Osteoblast (primary cell): Measurements from ENCODE around the gene EYS. TPM values are rescaled to one million over a fixed set of nuclear protein-coding genes. Genes with fewer than 3 reads are reported as not detected.

ENCODE experiments used
- DNase-seq: peaks from one replicate; pipeline ENCODE4 v3.0.0; 2011; ENCODE audit warnings: low spot score, mixed read lengths; ENCODE audit not compliant: insufficient read length; ENCODE audit errors: missing footprints
- H2AFZ ChIP-seq: 2 replicates; pipeline ENCODE4 v1.6.0; 2011; ENCODE audit warnings: mild to moderate bottlenecking, low read length
- H3K27ac ChIP-seq: 2 replicates; pipeline ENCODE4 v1.5.1; 2011; ENCODE audit warnings: mild to moderate bottlenecking, low read depth, low read length, moderate library complexity
- H3K27me3 ChIP-seq: 2 replicates; pipeline ENCODE4 v1.6.0; 2012; ENCODE audit warnings: mild to moderate bottlenecking, control low read depth, inconsistent platforms, low read length, moderate library complexity; ENCODE audit not compliant: insufficient read depth
- H3K36me3 ChIP-seq: 2 replicates; pipeline ENCODE4 v1.5.1; 2011; ENCODE audit warnings: mild to moderate bottlenecking, low read length, control low read depth, moderate library complexity; ENCODE audit not compliant: insufficient read depth
- H3K4me1 ChIP-seq: 2 replicates; pipeline ENCODE4 v1.5.1; 2011; ENCODE audit warnings: mild to moderate bottlenecking, low read length, control low read depth, moderate library complexity; ENCODE audit not compliant: insufficient read depth
- H3K4me2 ChIP-seq: 2 replicates; pipeline ENCODE4 v1.6.0; 2011; ENCODE audit warnings: mild to moderate bottlenecking, low read length; ENCODE audit not compliant: insufficient read depth
- H3K4me3 ChIP-seq: fragments of 200-600 bp; sonication (generic); 3 replicates; pipeline ENCODE4 v1.5.1; 2012; ENCODE audit warnings: mild to moderate bottlenecking, low read length, inconsistent platforms; ENCODE audit not compliant: insufficient read depth
- H3K79me2 ChIP-seq: 2 replicates; pipeline ENCODE4 v1.6.0; 2012; ENCODE audit warnings: mild to moderate bottlenecking, low read length, control low read depth, inconsistent platforms; ENCODE audit not compliant: insufficient read depth
- H3K9me3 ChIP-seq: 2 replicates; pipeline ENCODE4 v1.5.1; 2011; ENCODE audit warnings: low read depth, low read length, control low read depth
- H4K20me1 ChIP-seq: 2 replicates; pipeline ENCODE4 v1.6.0; 2012; ENCODE audit warnings: mild to moderate bottlenecking, low read length, control low read depth; ENCODE audit not compliant: insufficient read depth
- total RNA-seq: library from RNA; depleted of rRNA; stranded (reverse); fragments of >200 nt; gene quantifications from 2 replicates; pipeline ENCODE4 v1.2.3, GENCODE V29; 2012
- TF ChIP-seq, protein P1 (sequence below): IDR thresholded peaks from 2 replicates; pipeline ENCODE4 v1.5.1; 2011; ENCODE audit warnings: mild to moderate bottlenecking, low read depth, low read length, moderate library complexity; ENCODE audit errors: extremely low read depth

The EYS gene
- total RNA-seq, 1 donor: under 0.01 TPM

DNA sequence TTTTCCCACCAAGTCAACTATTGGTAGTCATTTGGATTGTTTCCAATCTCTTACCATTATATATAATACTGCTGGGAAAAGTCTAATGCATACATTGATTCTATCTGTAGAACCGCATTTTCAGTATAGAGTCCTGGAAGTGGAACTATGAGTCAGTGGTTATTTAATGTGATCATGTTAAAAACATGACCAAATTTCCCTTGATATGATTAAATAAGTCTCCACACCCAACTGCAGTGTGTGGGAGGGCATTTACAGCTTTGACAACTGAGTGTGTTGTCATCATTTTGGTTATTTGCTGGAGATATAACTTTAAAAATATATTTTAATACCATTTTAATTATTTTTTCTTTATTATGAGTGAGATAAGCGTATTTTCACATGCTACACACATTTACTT, 1027.6 kb downstream of the EYS start:
- no peaks in the 10 kb centered on the region for H3K9me3 ChIP-seq
- no peak overlapping the region for H3K27ac ChIP-seq
- H3K4me1 ChIP-seq: no peaks in the 10 kb centered on the region
- no peak overlapping the region for H3K4me3 ChIP-seq
- no peaks in the 10 kb centered on the region for H3K79me2 ChIP-seq
- H4K20me1 ChIP-seq: no peaks in the 10 kb centered on the region
- no peak overlapping the region for H3K4me2 ChIP-seq
- DNase-seq: no peak
- TF ChIP-seq, protein P1, sequence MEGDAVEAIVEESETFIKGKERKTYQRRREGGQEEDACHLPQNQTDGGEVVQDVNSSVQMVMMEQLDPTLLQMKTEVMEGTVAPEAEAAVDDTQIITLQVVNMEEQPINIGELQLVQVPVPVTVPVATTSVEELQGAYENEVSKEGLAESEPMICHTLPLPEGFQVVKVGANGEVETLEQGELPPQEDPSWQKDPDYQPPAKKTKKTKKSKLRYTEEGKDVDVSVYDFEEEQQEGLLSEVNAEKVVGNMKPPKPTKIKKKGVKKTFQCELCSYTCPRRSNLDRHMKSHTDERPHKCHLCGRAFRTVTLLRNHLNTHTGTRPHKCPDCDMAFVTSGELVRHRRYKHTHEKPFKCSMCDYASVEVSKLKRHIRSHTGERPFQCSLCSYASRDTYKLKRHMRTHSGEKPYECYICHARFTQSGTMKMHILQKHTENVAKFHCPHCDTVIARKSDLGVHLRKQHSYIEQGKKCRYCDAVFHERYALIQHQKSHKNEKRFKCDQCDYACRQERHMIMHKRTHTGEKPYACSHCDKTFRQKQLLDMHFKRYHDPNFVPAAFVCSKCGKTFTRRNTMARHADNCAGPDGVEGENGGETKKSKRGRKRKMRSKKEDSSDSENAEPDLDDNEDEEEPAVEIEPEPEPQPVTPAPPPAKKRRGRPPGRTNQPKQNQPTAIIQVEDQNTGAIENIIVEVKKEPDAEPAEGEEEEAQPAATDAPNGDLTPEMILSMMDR: no peak
- no peaks in the 10 kb centered on the region for H3K36me3 ChIP-seq
- no peak overlapping the region for H2AFZ ChIP-seq
- no peaks in the 10 kb centered on the region for H3K27me3 ChIP-seq

DNA sequence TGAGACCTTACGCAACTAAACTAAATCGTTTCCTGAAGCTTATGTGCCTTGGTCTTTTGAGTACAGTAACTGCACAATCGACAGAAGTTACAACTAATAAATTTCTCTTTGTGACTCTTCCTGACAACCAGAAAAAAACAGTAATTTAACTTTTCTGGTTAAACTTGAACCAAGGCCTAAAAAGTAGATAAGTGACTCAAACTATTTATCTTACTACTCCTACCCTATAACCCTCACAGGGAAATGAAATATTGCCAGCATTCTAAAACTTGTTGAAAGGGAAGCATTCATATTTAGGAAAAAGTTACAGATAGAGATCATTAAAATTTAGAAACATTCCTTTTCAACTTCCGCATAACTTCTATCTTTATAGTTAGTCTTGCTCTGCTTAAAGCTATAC, 1034.4 kb downstream of the EYS start:
- Histone ChIP-seq H3K79me2 (no peaks in the 10 kb centered on the region), H3K4me3 (no peak overlapping the region), H3K4me1 (no peaks in the 10 kb centered on the region), H3K4me2 (no peak overlapping the region), H3K36me3 (no peaks in the 10 kb centered on the region), H3K27ac (no peak overlapping the region), H2AFZ (no peak overlapping the region), H3K27me3 (no peaks in the 10 kb centered on the region), H4K20me1 (no peaks in the 10 kb centered on the region), H3K9me3 (no peaks in the 10 kb centered on the region)
- DNase-seq: no peak
- TF ChIP-seq, protein P1: no peak

DNA sequence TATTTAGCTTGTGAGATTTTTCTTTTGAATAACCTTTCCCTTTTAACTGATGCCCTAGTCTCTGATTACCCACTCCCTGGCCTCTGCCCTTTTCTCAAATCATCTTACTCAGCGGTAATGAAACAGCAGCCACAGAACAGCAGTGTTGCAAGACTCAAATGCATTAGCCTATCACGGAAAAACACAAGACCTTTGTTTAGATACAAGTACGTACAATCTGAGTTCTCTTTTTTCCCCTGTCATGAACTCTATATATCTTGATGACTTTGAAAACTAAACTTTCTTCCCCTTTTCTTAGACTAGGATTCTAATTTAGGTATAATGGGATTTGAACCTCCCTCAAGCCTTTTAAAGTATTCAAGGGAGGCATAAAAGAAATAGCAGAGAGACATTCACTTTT, 1034.9 kb downstream of the EYS start:
- DNase-seq: no peak
- no peak overlapping the region for H3K4me3 ChIP-seq
- no peak overlapping the region for H3K4me2 ChIP-seq

DNA sequence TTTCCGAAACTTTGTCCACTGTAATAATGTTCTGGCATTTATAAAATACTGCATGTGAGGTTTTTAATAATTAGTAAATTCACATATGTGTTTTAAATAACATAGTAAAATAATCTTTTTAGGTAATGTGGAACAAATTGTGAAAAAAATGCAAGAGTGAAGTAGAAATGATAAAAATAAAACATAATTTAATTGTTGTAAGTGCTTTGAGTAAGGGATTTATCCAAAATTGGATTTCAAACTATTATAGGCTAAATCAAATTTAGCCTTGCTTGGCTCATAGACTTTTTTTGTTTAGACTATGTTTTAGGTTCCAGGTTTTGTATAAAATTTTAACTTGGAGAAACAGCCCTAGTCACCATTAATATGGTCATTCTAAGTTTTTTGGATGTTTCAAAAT, 1041.9 kb downstream of the EYS start:
- no peaks in the 10 kb centered on the region for H3K79me2 ChIP-seq
- no peaks in the 10 kb centered on the region for H3K27me3 ChIP-seq
- no peak for DNase-seq
- no peaks in the 10 kb centered on the region for H3K36me3 ChIP-seq
- no peak overlapping the region for H3K4me3 ChIP-seq
- no peak overlapping the region for H3K4me2 ChIP-seq
- H3K4me1 ChIP-seq: no peaks in the 10 kb centered on the region
- TF ChIP-seq, protein P1: no peak
- no peaks in the 10 kb centered on the region for H4K20me1 ChIP-seq
- H3K27ac ChIP-seq: no peak overlapping the region
- H3K9me3 ChIP-seq: peaks cover 4% of the 10 kb centered on the region
- H2AFZ ChIP-seq: no peak overlapping the region

More for the DNA sequence above, 1034.9 kb downstream of the EYS start:
- Histone ChIP-seq H3K27me3 (no peaks in the 10 kb centered on the region), H2AFZ (no peak overlapping the region), H4K20me1 (no peaks in the 10 kb centered on the region), H3K36me3 (no peaks in the 10 kb centered on the region), H3K9me3 (no peaks in the 10 kb centered on the region), H3K4me1 (no peaks in the 10 kb centered on the region), H3K27ac (no peak overlapping the region), H3K79me2 (no peaks in the 10 kb centered on the region)
- TF ChIP-seq, protein P1: no peak
